Neural progenitor cell (in vitro differentiated cells): Measurements from ENCODE around the gene SBNO1. TPM values are rescaled to one million over a fixed set of nuclear protein-coding genes. Genes with fewer than 3 reads are reported as not detected.
"Not testable (repeated sequence)": the region's sequence is repeated elsewhere in the genome, so short reads cannot be mapped to it uniquely, and the experiment has no call there.

Experiments used
- DNase-seq: peaks from one replicate; pipeline ENCODE4 v3.0.0-alpha.2; 2016; ENCODE audit warnings: low spot score
- H2AFZ ChIP-seq: fragments of 200-600 bp; sonication (generic); replicated peaks from 2 replicates; pipeline ENCODE4 v1.6.1; 2016; ENCODE audit warnings: antibody characterized with exemption
- H3F3A ChIP-seq: fragments of 200-600 bp; sonication (generic); 2 replicates; pipeline ENCODE4 v1.6.1; 2016; ENCODE audit warnings: antibody characterized with exemption, low read depth
- H3K27ac ChIP-seq: fragments of 200-600 bp; sonication (generic); 2 replicates; pipeline ENCODE4 v1.5.1; 2016; ENCODE audit warnings: mild to moderate bottlenecking
- H3K27me3 ChIP-seq: fragments of 200-600 bp; sonication (generic); 2 replicates; pipeline ENCODE4 v1.6.1; 2016; ENCODE audit warnings: mild to moderate bottlenecking, moderate library complexity
- H3K36me3 ChIP-seq: fragments of 200-600 bp; sonication (generic); 2 replicates; pipeline ENCODE4 v1.5.1; 2016
- H3K4me1 ChIP-seq: fragments of 200-600 bp; sonication (generic); 2 replicates; pipeline ENCODE4 v1.6.1; 2016; ENCODE audit warnings: mixed run types
- H3K4me2 ChIP-seq: fragments of 200-600 bp; sonication (generic); 2 replicates; pipeline ENCODE4 v1.6.1; 2016
- H3K4me3 ChIP-seq: fragments of 200-600 bp; sonication (generic); 2 replicates; pipeline ENCODE4 v1.5.1; 2016
- H3K79me2 ChIP-seq: fragments of 200-600 bp; sonication (generic); 2 replicates; pipeline ENCODE4 v1.6.1; 2016; ENCODE audit warnings: low read depth
- H3K9ac ChIP-seq: fragments of 200-600 bp; sonication (generic); 2 replicates; pipeline ENCODE4 v1.6.1; 2016
- H3K9me3 ChIP-seq: fragments of 200-600 bp; sonication (generic); 2 replicates; pipeline ENCODE4 v1.5.1; 2016; ENCODE audit warnings: low read depth
- H4K20me1 ChIP-seq: fragments of 200-600 bp; sonication (generic); 2 replicates; pipeline ENCODE4 v1.6.1; 2016; ENCODE audit warnings: low read depth
- H3K27ac Mint-ChIP-seq: 3 replicates; pipeline ENCODE4 v1.8.0; 2021; ENCODE audit warnings: mixed read lengths
- H3K27me3 Mint-ChIP-seq: 2 replicates; pipeline ENCODE4 v1.8.0; 2022; ENCODE audit warnings: low read depth, mild to moderate bottlenecking, inconsistent platforms, moderate library complexity, mixed read lengths; ENCODE audit not compliant: insufficient read depth
- H3K36me3 Mint-ChIP-seq: 3 replicates; pipeline ENCODE4 v1.8.0; 2021; ENCODE audit warnings: mixed read lengths
- H3K4me1 Mint-ChIP-seq: 3 replicates; pipeline ENCODE4 v1.8.0; 2021; ENCODE audit warnings: mixed read lengths
- H3K4me3 Mint-ChIP-seq: 3 replicates; pipeline ENCODE4 v1.8.0; 2021; ENCODE audit warnings: mild to moderate bottlenecking, moderate library complexity, mixed read lengths
- H3K9me3 Mint-ChIP-seq: 3 replicates; pipeline ENCODE4 v1.8.0; 2020; ENCODE audit warnings: mixed read lengths
- EZH2 ChIP-seq: fragments of 200-600 bp; sonication (generic); IDR thresholded peaks from 2 replicates; pipeline ENCODE4 v1.6.1; 2017; ENCODE audit warnings: antibody characterized with exemption, mild to moderate bottlenecking, moderate library complexity
- EZH2phosphoT487 ChIP-seq: fragments of 200-600 bp; sonication (generic); IDR thresholded peaks from 2 replicates; pipeline ENCODE4 v1.6.1; 2017; ENCODE audit warnings: antibody characterized with exemption
- total RNA-seq: library from RNA; depleted of rRNA; stranded (reverse); fragments of >200 nt; gene quantifications from 2 replicates; pipeline ENCODE4 v1.2.3, GENCODE V29; 2015; ENCODE audit warnings: low replicate concordance
- TF ChIP-seq, protein P1 (sequence below): fragments of 200-600 bp; sonication (generic); IDR thresholded peaks from 2 replicates; pipeline ENCODE4 v1.5.1; 2017; ENCODE audit warnings: antibody characterized with exemption, mild to moderate bottlenecking

Gene SBNO1
- total RNA-seq, 1 donor from 2014 or later, result 81.6 TPM

DNA sequence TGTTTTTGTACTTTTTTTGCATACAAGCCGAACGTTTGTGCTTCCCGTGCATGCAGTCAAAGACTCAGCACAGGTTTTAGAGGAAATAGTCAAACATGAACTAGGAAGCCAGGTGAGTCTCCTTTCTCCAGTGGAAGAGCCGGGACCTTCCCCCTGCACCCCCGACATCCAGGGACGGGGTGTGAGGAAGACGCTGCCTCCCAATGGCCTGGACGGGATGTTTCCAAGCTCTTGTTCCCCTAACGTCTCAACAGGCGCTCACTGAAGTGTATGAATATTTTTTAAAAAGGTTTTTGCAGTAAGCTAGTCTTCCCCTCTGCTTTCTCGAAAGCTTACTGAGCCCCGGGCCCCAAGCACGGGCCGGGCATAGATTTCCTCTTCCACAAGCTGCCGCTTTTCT, 43.3 kb upstream of the SBNO1 start:
- peak; percentile 43 for DNase-seq
- H3K36me3 ChIP-seq, H3K79me2 ChIP-seq, H3K9me3 Mint-ChIP-seq, H3K27me3 ChIP-seq, H3K27ac ChIP-seq, H3K4me1 ChIP-seq, H3K9ac ChIP-seq, H3K4me2 ChIP-seq, H3K4me1 Mint-ChIP-seq, H2AFZ ChIP-seq, H3K27ac Mint-ChIP-seq, H3F3A ChIP-seq, H3K4me3 Mint-ChIP-seq, H3K9me3 ChIP-seq, H3K4me3 ChIP-seq, H4K20me1 ChIP-seq, H3K27me3 Mint-ChIP-seq: not testable (repeated sequence)
- TF ChIP-seq, protein P1, sequence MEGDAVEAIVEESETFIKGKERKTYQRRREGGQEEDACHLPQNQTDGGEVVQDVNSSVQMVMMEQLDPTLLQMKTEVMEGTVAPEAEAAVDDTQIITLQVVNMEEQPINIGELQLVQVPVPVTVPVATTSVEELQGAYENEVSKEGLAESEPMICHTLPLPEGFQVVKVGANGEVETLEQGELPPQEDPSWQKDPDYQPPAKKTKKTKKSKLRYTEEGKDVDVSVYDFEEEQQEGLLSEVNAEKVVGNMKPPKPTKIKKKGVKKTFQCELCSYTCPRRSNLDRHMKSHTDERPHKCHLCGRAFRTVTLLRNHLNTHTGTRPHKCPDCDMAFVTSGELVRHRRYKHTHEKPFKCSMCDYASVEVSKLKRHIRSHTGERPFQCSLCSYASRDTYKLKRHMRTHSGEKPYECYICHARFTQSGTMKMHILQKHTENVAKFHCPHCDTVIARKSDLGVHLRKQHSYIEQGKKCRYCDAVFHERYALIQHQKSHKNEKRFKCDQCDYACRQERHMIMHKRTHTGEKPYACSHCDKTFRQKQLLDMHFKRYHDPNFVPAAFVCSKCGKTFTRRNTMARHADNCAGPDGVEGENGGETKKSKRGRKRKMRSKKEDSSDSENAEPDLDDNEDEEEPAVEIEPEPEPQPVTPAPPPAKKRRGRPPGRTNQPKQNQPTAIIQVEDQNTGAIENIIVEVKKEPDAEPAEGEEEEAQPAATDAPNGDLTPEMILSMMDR, result peak; percentile 28
- peaks cover 19% of the 10 kb centered on the region for H3K36me3 Mint-ChIP-seq

DNA sequence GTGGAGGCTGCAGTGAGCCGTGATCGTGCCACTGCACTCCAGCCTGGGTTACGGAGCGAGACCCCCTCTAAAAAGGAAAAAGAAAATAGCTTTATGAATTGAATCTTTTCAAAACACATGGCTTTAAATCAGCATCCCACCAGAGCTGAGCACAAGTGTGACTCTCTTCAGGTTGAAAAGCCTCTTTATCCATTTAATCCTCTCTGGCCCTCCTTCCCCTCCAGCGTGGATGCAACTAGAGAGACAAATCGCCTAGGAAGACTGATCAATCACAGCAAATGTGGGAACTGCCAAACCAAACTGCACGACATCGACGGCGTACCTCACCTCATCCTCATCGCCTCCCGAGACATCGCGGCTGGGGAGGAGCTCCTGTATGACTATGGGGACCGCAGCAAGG, 42.6 kb upstream of the SBNO1 start:
- not testable (repeated sequence) for H3K4me2 ChIP-seq, H3K27me3 Mint-ChIP-seq
- H3F3A ChIP-seq, result peaks cover 15% of the 10 kb centered on the region

DNA sequence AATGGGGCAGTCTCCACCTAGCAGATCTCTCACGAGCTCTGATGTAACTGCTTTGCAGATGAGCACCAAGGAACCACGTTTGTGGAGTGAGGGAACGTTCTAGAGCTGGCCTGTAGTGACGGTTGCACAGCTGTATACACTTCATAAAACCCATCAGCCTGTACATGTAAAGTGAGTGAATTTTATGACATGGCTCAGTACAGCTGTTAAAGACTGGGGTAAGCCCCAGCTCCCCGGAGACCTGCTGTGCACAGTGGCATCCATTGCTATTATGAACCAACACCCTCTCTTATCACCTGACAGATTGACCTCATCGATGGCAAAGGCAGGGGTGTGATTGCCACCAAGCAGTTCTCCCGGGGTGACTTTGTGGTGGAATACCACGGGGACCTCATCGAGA, 39.9 kb upstream of the SBNO1 start:
- no peaks in the 10 kb centered on the region for H3K27me3 ChIP-seq
- Mint-ChIP-seq H3K9me3 (no peaks in the 10 kb centered on the region), H3K4me3 (no peak overlapping the region), H3K36me3 (peaks cover 16% of the 10 kb centered on the region), H3K27ac (no peak overlapping the region), H3K27me3 (no peaks in the 10 kb centered on the region), H3K4me1 (peaks cover 16% of the 10 kb centered on the region)
- H3K4me3 ChIP-seq, result no peak overlapping the region
- H2AFZ ChIP-seq, result no peak overlapping the region
- no peaks in the 10 kb centered on the region for H3K79me2 ChIP-seq
- no peak overlapping the region for H3K27ac ChIP-seq
- no peaks in the 10 kb centered on the region for H3K9me3 ChIP-seq
- DNase-seq, result no peak
- H3K9ac ChIP-seq, result no peak overlapping the region
- TF ChIP-seq EZH2 (no peak), EZH2phosphoT487 (no peak)
- TF ChIP-seq, protein P1, result no peak
- peaks cover 6% of the 10 kb centered on the region for H3K4me1 ChIP-seq
- H3K4me2 ChIP-seq, result no peak overlapping the region
- H3F3A ChIP-seq, result peaks cover 24% of the 10 kb centered on the region
- peaks cover 27% of the 10 kb centered on the region for H4K20me1 ChIP-seq
- H3K36me3 ChIP-seq, result no peaks in the 10 kb centered on the region

More for the DNA sequence above, 42.6 kb upstream of the SBNO1 start:
- not testable (repeated sequence) for H3K36me3 ChIP-seq, H3K27me3 ChIP-seq, H3K9me3 Mint-ChIP-seq, H3K9ac ChIP-seq, H3K27ac Mint-ChIP-seq, H2AFZ ChIP-seq, H3K9me3 ChIP-seq, H3K4me3 Mint-ChIP-seq, H3K79me2 ChIP-seq, H3K4me3 ChIP-seq, H3K4me1 Mint-ChIP-seq, H3K4me1 ChIP-seq
- Histone ChIP-seq H4K20me1 (peaks cover 11% of the 10 kb centered on the region), H3K27ac (peak overlapping the region; percentile 46)
- peak; percentile 31 for DNase-seq
- H3K36me3 Mint-ChIP-seq, result peaks cover 16% of the 10 kb centered on the region

- H3F3A ChIP-seq, result peaks cover 20% of the 10 kb centered on the region
- H3K4me3 Mint-ChIP-seq, result peak overlapping the region; percentile 14
- H3K4me1 ChIP-seq, result peaks cover 6% of the 10 kb centered on the region
- peak overlapping the region; percentile 72 for H3K27ac Mint-ChIP-seq
- peak overlapping the region; percentile 51 for H3K4me2 ChIP-seq
- H3K27me3 Mint-ChIP-seq, result no peaks in the 10 kb centered on the region
- no peaks in the 10 kb centered on the region for H3K9me3 Mint-ChIP-seq
- H3K27me3 ChIP-seq, result no peaks in the 10 kb centered on the region
- H3K4me1 Mint-ChIP-seq, result peaks cover 12% of the 10 kb centered on the region
- H3K9ac ChIP-seq, result no peak overlapping the region
- peaks cover 45% of the 10 kb centered on the region for H4K20me1 ChIP-seq
- H3K36me3 ChIP-seq, result no peaks in the 10 kb centered on the region
- no peaks in the 10 kb centered on the region for H3K79me2 ChIP-seq
- H3K9me3 ChIP-seq, result no peaks in the 10 kb centered on the region
- peak; percentile 81 for DNase-seq
- H3K4me3 ChIP-seq, result peak overlapping the region; percentile 1
- TF ChIP-seq, protein P1, result no peak
- TF ChIP-seq EZH2phosphoT487 (no peak), EZH2 (no peak)
- no peak overlapping the region for H2AFZ ChIP-seq
- H3K36me3 Mint-ChIP-seq, result peaks cover 17% of the 10 kb centered on the region
- H3K27ac ChIP-seq, result no peak overlapping the region
Measured at GRCh38 chr12:123401753-123402683, 37.4 kb upstream of the SBNO1 start.
